ENCODE measurements around the gene EFHB.

- TF ChIP-seq POLR2A (IDR thresholded peaks at IDR 0.05; ENCODE audit: low read depth, low read length), result no peak
- no peak for TF ChIP-seq POLR2AphosphoS5 (IDR thresholded peaks at IDR 0.05; ENCODE audit: low read depth, low read length)
- no peak for TF ChIP-seq TAF1 (IDR thresholded peaks at IDR 0.05; ENCODE audit: borderline replicate concordance, low read depth, low read length)
Observed at GRCh38 chr3:19931180-19931692, 2.8 kb downstream of the EFHB start.

Data from GM12892 (cell line).